Measurements from ENCODE around the gene CDS2. TPM values are rescaled to one million over a fixed set of nuclear protein-coding genes. Genes with fewer than 3 reads are reported as not detected.
A peak's percentile ranks its signal among the peaks of the same experiment; 100 is the strongest.

The CDS2 gene
- total and polyA plus RNA-seq, 7 donors = 1.8 to 49.0 (median 30.0) TPM

DNA sequence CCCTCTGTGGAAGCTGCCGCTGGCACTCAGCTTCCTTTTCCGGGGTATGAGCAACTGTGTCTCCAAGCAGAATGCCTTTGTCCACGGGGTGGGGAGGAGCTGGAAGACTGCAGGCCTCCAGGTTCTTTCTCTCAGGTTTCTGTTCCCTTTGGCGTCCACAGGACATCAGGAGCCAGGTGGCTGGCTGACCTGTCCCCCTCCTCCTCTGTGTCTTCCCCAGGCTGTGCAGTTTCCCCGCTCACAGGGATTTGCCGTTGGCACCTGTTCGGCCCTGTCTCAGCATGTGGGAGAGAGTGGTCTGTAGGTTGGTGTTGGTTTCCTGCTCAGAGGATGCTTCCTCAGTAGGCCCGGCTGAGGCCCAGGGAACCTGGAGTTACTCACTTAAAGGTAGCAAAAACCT is 43.5 kb downstream of the CDS2 start:
- no peaks in the 10 kb centered on the region for H3K9me3 ChIP-seq
- TF ChIP-seq POLR2AphosphoS5 (IDR thresholded peaks at IDR 0.05) (no peak), POLR2A (IDR thresholded peaks at IDR 0.05) (no peak)
- TF ChIP-seq, protein P1, sequence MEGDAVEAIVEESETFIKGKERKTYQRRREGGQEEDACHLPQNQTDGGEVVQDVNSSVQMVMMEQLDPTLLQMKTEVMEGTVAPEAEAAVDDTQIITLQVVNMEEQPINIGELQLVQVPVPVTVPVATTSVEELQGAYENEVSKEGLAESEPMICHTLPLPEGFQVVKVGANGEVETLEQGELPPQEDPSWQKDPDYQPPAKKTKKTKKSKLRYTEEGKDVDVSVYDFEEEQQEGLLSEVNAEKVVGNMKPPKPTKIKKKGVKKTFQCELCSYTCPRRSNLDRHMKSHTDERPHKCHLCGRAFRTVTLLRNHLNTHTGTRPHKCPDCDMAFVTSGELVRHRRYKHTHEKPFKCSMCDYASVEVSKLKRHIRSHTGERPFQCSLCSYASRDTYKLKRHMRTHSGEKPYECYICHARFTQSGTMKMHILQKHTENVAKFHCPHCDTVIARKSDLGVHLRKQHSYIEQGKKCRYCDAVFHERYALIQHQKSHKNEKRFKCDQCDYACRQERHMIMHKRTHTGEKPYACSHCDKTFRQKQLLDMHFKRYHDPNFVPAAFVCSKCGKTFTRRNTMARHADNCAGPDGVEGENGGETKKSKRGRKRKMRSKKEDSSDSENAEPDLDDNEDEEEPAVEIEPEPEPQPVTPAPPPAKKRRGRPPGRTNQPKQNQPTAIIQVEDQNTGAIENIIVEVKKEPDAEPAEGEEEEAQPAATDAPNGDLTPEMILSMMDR (IDR thresholded peaks at IDR 0.05) = no peak
- H3K27me3 ChIP-seq = no peaks in the 10 kb centered on the region
- no peak overlapping the region for H3K4me3 ChIP-seq
- 71 to 88% methylated on average over 8 of the region's 8 CpGs for WGBS, 2 donors
- H3K36me3 ChIP-seq = peaks cover 0 to 19% (median 3%) of the 10 kb centered on the region in 4 donors
- H3K27ac ChIP-seq = peak overlapping the region in 2 of 4 donors; percentile 38 to 68
- no peak for DNase-seq
- H3K4me1 ChIP-seq = peaks cover 0 to 63% (median 48%) of the 10 kb centered on the region in 4 donors
- intact Hi-C loops (cut with DNase I) = loop anchor here (5.0 kb wide), 1 partner anchor 43 kb away; the partner anchor contains the start of gene CDS2

DNA sequence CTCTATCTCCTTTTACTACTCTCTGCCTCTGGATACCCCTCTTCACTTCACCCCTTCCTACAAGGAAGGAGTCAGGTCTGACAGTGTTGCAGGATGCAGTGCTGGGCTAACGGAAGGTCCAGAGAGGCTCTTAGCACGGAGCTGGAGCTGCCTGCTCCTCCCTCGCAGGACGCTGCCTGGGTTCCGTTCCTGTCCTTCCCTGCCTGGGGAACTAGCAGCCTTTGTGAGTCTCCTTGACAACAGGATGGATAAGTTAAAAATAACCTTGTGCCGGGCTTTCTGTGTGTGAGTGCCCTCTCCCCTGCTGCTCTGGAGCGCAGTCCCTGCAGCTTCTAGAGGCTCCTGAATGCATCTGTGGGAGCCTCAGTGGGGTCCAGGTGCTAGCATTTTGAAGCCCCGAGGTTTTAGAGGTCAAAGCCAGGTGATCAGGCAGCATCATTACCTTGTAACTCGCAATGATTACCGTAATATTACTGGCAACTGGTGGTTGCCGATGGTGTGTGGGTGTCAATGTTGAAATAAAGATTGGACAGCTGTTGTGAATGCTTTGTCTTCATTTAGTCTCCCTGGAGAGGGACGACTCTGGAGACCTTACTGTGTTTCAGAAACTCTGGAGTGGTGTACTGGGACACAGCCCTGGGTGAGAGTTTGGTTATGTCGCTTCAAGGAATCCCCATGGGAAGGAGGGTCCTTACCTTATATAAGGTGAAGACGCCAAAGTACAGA is 44.4 kb downstream of the CDS2 start:
- H3K9me3 ChIP-seq = no peaks in the 10 kb centered on the region
- TF ChIP-seq EP300 (IDR thresholded peaks at IDR 0.05) (no peak), POLR2AphosphoS5 (IDR thresholded peaks at IDR 0.05) (peak in 1 of 4 donors; percentile 47)
- TF ChIP-seq, protein P1 (IDR thresholded peaks at IDR 0.05) = no peak
- no peak for DNase-seq
- H3K27me3 ChIP-seq = no peaks in the 10 kb centered on the region
- no peak overlapping the region for H3K4me3 ChIP-seq
- peaks cover 4 to 28% (median 6%) of the 10 kb centered on the region in 4 donors for H3K36me3 ChIP-seq
- WGBS, 2 donors = 79 to 87% methylated on average over 14 of the region's 14 CpGs
- peaks cover 0 to 63% (median 48%) of the 10 kb centered on the region in 4 donors for H3K4me1 ChIP-seq
- H3K27ac ChIP-seq = peak overlapping the region in 2 of 4 donors; percentile 38 to 68
- intact Hi-C loops (cut with DNase I) = loop anchor here (5.0 kb wide), 1 partner anchor 44 kb away; the partner anchor contains the start of gene CDS2

DNA sequence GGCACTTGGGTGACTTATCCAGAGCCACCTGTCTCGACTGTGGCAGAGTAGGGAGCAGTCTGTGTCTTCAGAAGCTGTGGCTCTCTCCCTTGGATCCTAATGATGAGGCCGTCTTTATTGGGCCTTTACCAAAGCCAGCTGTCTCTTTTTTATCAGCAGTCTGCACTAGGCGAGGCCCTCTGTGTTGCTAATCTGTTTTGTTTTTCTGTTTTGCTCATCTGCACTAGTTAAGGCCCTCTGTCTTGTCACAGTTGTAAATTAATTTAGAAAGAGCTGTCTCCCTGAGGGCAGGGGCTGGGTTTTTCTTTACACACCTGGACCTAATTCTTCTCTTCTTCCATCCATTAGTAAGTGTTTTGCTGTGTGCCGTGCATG is 45.0 kb downstream of the CDS2 start:
- WGBS, 2 donors = 68 to 71% methylated on average over 4 of the region's 4 CpGs
- H3K27ac ChIP-seq = peak overlapping the region in 2 of 4 donors; percentile 38 to 68
- H3K4me3 ChIP-seq = no peak overlapping the region
- no peaks in the 10 kb centered on the region for H3K9me3 ChIP-seq
- TF ChIP-seq POLR2AphosphoS5 (IDR thresholded peaks at IDR 0.05) (no peak), EP300 (IDR thresholded peaks at IDR 0.05) (no peak), POLR2A (IDR thresholded peaks at IDR 0.05) (no peak)
- TF ChIP-seq, protein P1 (IDR thresholded peaks at IDR 0.05) = no peak
- peaks cover 0 to 58% (median 46%) of the 10 kb centered on the region in 4 donors for H3K4me1 ChIP-seq
- intact Hi-C loops (cut with DNase I) = loop anchor here (5.0 kb wide), 1 partner anchor 44 kb away; the partner anchor contains the start of gene CDS2
- H3K27me3 ChIP-seq = no peaks in the 10 kb centered on the region
- no peak for DNase-seq
- peaks cover 4 to 34% (median 8%) of the 10 kb centered on the region in 4 donors for H3K36me3 ChIP-seq

DNA sequence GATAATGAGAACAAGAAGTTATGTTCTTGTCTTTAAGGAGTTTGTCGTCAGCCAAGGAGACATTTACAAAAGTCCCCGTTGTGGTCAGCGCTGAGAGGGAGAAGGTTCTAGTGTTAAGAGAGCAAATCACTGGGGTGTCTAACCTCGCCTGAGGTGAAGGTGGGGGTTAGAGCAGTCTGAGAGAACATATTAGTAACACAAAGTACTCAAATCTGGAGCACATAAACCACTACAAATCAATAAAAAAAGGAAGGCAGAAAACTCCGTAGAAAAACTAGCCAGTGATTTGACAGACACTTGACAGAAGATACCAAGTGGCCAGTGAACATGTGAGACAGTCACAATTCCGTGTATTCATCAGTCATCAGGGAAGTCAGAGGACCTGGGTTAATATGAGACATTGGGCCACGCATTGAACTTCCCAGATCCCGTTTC is 45.4 kb downstream of the CDS2 start:
- no peaks in the 10 kb centered on the region for H3K27me3 ChIP-seq
- H3K27ac ChIP-seq = peak overlapping the region in 2 of 4 donors; percentile 38 to 68
- intact Hi-C loops (cut with DNase I) = loop anchor here (5.0 kb wide), 1 partner anchor 45 kb away; the partner anchor contains the start of gene CDS2
- H3K4me3 ChIP-seq = no peak overlapping the region
- no peak for DNase-seq
- H3K36me3 ChIP-seq = peaks cover 4 to 38% (median 10%) of the 10 kb centered on the region in 4 donors
- TF ChIP-seq, protein P1 (IDR thresholded peaks at IDR 0.05) = no peak
- TF ChIP-seq POLR2A (IDR thresholded peaks at IDR 0.05) = no peak
- no peaks in the 10 kb centered on the region for H3K9me3 ChIP-seq
- H3K4me1 ChIP-seq = peaks cover 0 to 54% (median 45%) of the 10 kb centered on the region in 4 donors
- WGBS, 2 donors = 72 to 87% methylated on average over 8 of the region's 8 CpGs

Data from sigmoid colon (tissue), 7 donors.